Adrenal gland (tissue), 5 donors: Measurements from ENCODE around the gene SLC37A1.

Source experiments
- CTCF ChIP-seq, 6 experiments: fragments of 450-650 bp in 4 of 6; fragments of 200-600 bp in 2 of 6; sonication (generic) in 1 of 6; IDR thresholded peaks; 1 replicate in 5 of 6; 2 replicates in 1 of 6; pipeline versions ENCODE4 v1.5.1 to v1.8.0; 2016 to 2021; ENCODE audit warnings: antibody characterized with exemption in 6 of 6, mild to moderate bottlenecking in 2 of 6, moderate library complexity in 1 of 6
- POLR2A ChIP-seq, 2 donors: fragments of 450-650 bp; IDR thresholded peaks; one replicate each; pipeline ENCODE4 v1.6.1; 2017; ENCODE audit warnings: antibody characterized with exemption in 2 of 2, mild to moderate bottlenecking in 2 of 2, moderate library complexity in 1 of 2
- donor health status: DM: no; HTN: no; CAD: no.

GRCh38 chr21:42533963-42534355 is 20.3 kb downstream of the SLC37A1 start:
- TF ChIP-seq CTCF (IDR thresholded peaks at IDR 0.05) = no peak
- TF ChIP-seq POLR2A (IDR thresholded peaks at IDR 0.05) = no peak
